ENCODE data around the gene ABTB1. TPM values are rescaled to one million over a fixed set of nuclear protein-coding genes. Genes with fewer than 3 reads are reported as not detected.

Gene ABTB1
- total RNA-seq, result 20.7 TPM

GRCh38 chr3:127672429-127673190 is at the start of gene ABTB1:
Gene ABTB1 (plus strand): TSS chr3:127672952. CDS start chr3:127673026, 74 bp downstream.
- peak; percentile 87 for DNase-seq (ENCODE audit: low spot score)

- DNase-seq (ENCODE audit: low spot score), result no peak
Observed at GRCh38 chr3:127624063-127624462, 48.7 kb upstream of the ABTB1 start.

GRCh38 chr3:127625821-127626220 is 46.9 kb upstream of the ABTB1 start:
- no peak for DNase-seq (ENCODE audit: low spot score)

GRCh38 chr3:127628426-127628787 is 44.3 kb upstream of the ABTB1 start:
- no peak for DNase-seq (ENCODE audit: low spot score)

- no peak for DNase-seq (ENCODE audit: low spot score)
Observed at GRCh38 chr3:127628788-127629466, 43.8 kb upstream of the ABTB1 start, which contains the start of gene PODXL2. Gene PODXL2 (plus strand): TSS chr3:127629185. CDS start chr3:127629220, 35 bp downstream.

GRCh38 chr3:127629467-127630403 is 43.0 kb upstream of the ABTB1 start:
- no peak for DNase-seq (ENCODE audit: low spot score)

GRCh38 chr3:127630811-127631714 is 41.7 kb upstream of the ABTB1 start:
- DNase-seq (ENCODE audit: low spot score), result no peak

GRCh38 chr3:127632035-127632820 is 40.5 kb upstream of the ABTB1 start:
- no peak for DNase-seq (ENCODE audit: low spot score)

- no peak for DNase-seq (ENCODE audit: low spot score)
Observed at GRCh38 chr3:127634653-127635052, 38.1 kb upstream of the ABTB1 start.

GRCh38 chr3:127637546-127637945 is 35.2 kb upstream of the ABTB1 start:
- DNase-seq (ENCODE audit: low spot score), result no peak

GRCh38 chr3:127637971-127638370 is 34.8 kb upstream of the ABTB1 start:
- no peak for DNase-seq (ENCODE audit: low spot score)

- DNase-seq (ENCODE audit: low spot score), result no peak
Observed at GRCh38 chr3:127639173-127640041, 33.3 kb upstream of the ABTB1 start.

- no peak for DNase-seq (ENCODE audit: low spot score)
Observed at GRCh38 chr3:127640042-127640355, 32.8 kb upstream of the ABTB1 start.

GRCh38 chr3:127644641-127645370 is 27.9 kb upstream of the ABTB1 start:
- DNase-seq (ENCODE audit: low spot score), result no peak

- DNase-seq (ENCODE audit: low spot score), result no peak
Observed at GRCh38 chr3:127645371-127646015, 27.3 kb upstream of the ABTB1 start.

- no peak for DNase-seq (ENCODE audit: low spot score)
Observed at GRCh38 chr3:127646501-127647046, 26.2 kb upstream of the ABTB1 start.

- DNase-seq (ENCODE audit: low spot score), result no peak
Observed at GRCh38 chr3:127647166-127647844, 25.4 kb upstream of the ABTB1 start.

Data from ureter (tissue), 1 donor.